Posterior vena cava (tissue), 2 donors: ENCODE measurements around the gene CRIP1. TPM values are rescaled to one million over a fixed set of nuclear protein-coding genes. Genes with fewer than 3 reads are reported as not detected.

Experiments used
- DNase-seq: peaks from one replicate; pipeline ENCODE4 v3.0.0-alpha.2; 2020; ENCODE audit warnings: low spot score
- intact Hi-C, 2 donors: fragments of 100-400 bp; cut with DNase I; formaldehyde crosslinking; loops; one replicate each; pipeline versions ENCODE4 v1.14.1 to v1.14.2; 2022 to 2023
- total RNA-seq, 2 donors: library from RNA; stranded (reverse); fragmentation: NEBNext Ultra II Directional; extraction: Animal tissue kit (Norgen Biotek cat#: 25700); gene quantifications; one replicate each; pipeline ENCODE4 v1.2.1, GENCODE V29; 2021
- donor health status: DM: yes; HTN: yes; CAD: no.
- donor health status: DM: yes; HTN: yes; CAD: no.

Gene CRIP1
- total RNA-seq, 2 donors from 2014 or later, result 122 to 285 TPM

DNA sequence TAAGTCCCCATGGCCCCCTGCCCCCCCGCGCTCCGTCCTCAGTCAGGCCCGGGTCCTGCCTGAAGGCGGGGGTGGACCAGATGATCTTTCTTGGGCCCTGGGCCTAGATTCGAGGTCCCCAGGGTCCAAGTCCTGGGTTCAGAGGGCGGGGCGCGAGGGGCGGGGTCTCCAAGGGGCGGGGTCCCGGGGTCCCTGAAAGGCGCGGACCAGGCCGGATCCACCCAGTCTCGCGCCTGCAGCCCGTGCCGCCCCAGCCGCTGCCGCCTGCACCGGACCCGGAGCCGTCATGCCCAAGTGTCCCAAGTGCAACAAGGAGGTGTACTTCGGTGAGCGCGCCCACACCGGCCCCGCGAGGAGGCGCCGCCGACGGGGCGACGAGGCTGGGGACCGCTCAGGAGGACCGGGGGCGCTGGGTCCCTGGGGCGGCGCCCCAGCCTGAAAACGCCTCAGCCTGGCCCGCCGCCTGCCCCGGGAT is 325 bp downstream of the CRIP1 start:
- intact Hi-C loops, result loop anchor here in 1 of 2 donors (5.0 kb wide), 1 partner anchor 40 kb away; no protein-coding TSS in a partner anchor
- DNase-seq, result peak; percentile 95

DNA sequence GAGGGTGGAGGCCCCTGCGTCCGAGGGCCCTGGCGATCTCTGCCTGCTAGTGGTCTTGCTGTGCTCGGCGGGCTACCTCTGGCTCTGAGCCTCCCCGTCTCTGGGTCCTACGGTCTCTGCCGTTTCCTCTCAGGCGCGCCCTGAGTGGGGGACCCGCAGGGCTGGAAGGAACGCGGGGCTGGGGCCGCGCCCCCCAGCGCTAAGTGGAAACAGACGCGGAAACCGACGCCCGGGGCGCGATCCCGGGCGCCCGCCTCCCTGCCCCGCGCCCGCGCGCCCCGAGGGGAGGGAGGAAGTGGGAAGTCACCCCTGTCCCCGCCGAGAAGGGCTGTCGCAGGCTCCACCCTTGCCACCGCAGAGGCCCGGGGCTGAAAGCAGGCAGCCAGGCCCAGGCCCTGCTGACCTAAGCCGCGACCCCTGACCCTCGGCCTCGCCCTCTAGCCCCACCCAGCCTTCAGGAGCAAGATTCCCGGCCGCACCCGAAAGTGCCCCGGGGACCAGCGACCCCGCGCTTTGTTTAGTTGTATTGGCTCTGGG is 831 bp downstream of the CRIP1 start:
- intact Hi-C loops, result loop anchor here in 1 of 2 donors (5.0 kb wide), 1 partner anchor 40 kb away; no protein-coding TSS in a partner anchor
- DNase-seq, result peak; percentile 89

DNA sequence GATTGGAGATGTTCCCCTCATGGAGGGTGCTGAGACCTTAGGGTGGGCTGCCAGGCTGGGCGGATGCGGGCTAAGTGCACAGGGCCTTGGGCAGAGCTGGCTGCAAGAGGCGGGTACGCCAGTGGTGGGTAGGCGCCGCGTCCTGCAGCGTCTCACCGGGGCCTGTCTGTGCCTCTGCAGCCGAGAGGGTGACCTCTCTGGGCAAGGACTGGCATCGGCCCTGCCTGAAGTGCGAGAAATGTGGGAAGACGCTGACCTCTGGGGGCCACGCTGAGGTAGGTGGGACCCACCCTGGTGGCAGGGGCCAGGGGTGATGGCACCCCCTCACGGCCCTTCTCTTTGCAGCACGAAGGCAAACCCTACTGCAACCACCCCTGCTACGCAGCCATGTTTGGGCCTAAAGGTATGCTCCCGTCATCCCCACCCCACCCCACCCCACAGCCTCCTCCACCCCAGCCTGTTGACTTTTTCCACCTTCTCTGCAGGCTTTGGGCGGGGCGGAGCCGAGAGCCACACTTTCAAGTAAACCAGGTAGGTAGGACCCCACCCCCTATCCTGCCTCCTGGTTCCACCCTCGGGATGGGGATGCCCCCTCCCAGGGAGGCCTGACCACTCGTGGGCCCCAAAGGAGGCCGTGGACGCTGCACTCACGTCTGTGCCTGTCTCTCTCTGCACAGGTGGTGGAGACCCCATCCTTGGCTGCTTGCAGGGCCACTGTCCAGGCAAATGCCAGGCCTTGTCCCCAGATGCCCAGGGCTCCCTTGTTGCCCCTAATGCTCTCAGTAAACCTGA is 1.5 kb downstream of the CRIP1 start:
- DNase-seq, result no peak
- intact Hi-C loops, result loop anchor here in 1 of 2 donors (5.0 kb wide), 1 partner anchor 41 kb away; no protein-coding TSS in a partner anchor

DNA sequence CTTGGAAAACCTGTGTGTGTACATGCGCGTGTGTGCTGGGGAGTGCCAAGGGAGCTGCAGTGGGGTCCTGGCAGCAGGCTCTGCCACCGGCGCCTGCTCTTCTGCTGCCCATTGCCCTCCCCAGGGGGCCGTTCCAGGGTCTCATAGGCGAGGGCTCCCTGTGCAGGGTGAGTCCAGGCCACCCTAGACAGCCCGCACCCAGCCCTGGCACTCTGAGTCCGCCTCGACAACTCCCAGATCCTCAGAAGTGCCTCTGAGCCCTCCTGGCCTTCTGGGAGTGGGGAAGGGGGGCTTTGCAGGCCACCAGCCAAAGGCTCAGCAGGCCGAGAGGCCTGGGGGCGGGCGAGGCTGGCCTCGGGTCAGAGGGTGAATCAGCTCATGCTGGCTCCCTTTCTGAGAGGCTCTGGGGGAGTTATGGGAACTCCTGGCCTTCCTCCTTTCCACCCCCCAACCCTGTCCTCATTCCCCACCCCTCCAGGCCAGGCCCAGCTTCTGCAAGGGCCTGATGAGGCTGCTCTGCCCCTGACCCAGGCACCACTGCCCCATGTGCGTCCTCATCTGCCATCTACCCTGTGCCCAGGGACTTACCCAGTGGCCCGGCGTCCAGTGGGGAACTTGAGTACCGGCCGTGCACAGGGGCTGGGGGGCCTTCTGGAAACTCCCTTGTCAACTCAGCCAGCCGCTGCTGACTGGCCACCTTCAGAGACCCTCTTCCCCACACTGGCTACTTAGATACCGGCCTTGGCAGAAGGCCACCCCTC is 2.3 kb downstream of the CRIP1 start:
- intact Hi-C loops, result loop anchor here in 1 of 2 donors (5.0 kb wide), 1 partner anchor 42 kb away; no protein-coding TSS in a partner anchor
- peak; percentile 85 for DNase-seq

DNA sequence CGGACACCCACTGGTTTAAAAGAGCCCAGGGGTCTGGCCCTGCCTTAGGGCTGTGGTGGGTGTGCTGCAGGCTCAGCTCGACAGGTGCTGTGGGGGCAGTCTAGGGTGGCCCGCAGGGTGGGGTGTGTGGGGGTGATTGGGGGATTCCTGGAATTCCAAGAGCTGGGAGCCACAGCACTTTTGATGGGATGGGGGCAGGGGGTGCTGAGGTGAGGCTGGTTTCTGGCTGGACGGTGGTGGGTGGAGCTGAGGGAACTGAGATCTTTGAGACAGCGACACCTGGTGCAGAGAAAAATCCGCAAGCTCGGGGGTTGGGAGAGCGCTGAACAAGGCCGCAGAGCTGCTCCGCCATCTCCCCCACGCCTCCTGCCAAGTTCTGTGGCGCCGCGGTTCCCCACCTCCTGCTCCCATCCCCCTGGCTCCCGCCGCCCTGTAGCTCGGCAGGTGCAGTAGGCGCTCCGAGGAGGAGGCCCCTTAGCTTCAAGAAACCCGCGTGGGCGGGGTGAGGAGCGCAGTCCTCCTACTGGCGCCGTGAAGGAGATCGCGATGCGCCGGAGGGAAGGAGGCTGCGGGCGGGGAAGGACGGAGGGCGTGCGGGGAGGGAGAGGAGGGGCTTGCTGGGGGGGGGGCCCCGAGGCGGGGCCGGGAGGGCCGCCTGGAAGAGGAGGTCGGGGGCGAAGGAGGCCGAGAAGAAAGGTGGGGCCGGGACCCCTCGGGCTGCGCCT is 3.0 kb downstream of the CRIP1 start:
- DNase-seq, result peak; percentile 93
- intact Hi-C loops, result loop anchor here in 1 of 2 donors (5.0 kb wide), 1 partner anchor 42 kb away; no protein-coding TSS in a partner anchor

DNA sequence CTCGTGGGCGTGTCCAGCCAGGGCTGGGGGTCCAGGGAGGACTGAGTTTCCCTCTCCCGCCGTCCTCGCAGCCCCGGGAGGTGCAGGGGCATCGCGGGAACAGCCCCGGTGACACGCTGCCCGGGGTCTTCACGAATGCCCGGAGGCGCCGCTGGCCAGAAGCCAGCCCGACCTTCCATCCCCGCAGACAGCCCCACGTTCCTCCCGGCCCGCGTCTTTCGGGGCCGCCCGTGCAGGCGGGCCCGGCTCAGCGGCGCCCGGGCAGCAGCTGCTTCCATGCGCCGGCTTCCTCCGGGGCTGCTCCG is 3.5 kb downstream of the CRIP1 start:
- intact Hi-C loops, result no loop called here
- DNase-seq, result no peak

DNA sequence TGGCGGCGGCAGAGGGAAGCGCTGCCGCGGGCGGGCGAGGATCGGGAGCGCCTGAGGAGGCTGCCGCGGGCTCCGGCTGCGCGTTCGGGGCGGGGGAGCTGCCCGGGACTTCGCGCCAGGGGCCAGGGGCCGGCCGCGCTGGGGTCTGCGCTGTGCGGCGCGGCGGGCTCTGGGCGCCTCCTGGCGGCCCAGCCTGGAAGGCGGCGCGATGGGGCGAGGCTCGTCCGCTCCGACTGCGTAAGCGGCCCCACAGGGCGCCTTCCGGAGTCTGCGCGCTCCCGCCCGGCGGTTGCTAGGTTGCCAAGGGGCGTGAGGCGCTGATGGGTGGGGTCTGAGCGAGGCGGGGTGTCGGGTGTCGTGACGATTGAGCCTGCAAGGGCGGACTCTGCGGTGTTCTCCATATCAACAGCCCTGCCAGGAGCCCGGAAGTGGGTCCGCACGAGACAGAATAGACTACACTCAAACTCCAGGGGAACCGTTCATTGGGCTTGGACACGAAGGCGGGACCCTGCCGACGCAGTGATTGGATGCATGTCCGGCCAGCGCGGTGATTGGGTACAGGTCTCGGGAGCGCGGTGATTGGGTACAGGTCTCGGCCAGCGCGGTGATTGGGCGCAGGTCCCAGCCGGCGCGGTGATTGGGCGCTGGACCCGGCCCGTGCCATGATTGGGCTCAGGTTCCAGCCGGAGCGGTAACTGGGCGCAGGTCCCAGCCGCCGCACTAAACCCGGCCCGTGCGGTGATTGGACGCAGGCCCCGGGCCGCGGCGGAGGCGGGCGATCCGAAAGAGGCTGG is 4.1 kb downstream of the CRIP1 start, which contains the start of gene TEDC1:
Gene TEDC1 (plus strand): TSS at position 675 of the 794 bp plus-strand sequence. CDS start 130 bp downstream, outside the sequence.
- peak; percentile 100 for DNase-seq

DNA sequence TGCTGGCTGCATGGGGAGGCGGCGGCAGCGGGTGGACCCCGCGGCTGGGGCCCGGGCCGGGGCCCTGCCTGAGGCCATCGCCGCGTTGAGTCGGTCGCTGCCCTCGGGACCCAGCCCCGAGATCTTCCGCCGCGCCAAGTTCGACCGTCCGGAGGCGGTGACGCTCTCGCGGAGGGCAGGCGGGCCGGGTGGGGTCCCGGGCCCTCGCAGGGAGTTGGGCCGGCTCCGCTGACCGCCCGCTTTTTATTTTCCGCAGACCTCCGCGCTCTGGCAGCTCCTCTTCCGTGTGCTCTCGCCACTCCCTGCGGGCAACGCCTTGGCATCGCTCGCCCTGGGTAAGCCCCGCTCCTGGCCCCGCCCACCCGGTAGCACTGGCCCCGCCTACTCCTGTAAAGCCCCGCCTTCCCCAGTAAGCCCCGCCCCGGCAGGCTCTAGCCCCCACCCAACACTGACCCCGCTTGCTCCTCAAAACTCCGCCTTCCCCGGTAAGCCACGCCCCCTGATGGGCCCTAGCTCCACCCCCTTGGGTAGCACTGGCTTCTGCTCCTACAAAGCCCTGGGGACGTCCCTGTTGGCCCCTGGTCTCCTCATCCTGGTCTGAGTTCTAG is 4.8 kb downstream of the CRIP1 start:
- DNase-seq, result peak; percentile 94
- intact Hi-C loops, result no loop called here

More for the DNA sequence above, 4.1 kb downstream of the CRIP1 start, which contains the start of gene TEDC1:
- intact Hi-C loops, result no loop called here

DNA sequence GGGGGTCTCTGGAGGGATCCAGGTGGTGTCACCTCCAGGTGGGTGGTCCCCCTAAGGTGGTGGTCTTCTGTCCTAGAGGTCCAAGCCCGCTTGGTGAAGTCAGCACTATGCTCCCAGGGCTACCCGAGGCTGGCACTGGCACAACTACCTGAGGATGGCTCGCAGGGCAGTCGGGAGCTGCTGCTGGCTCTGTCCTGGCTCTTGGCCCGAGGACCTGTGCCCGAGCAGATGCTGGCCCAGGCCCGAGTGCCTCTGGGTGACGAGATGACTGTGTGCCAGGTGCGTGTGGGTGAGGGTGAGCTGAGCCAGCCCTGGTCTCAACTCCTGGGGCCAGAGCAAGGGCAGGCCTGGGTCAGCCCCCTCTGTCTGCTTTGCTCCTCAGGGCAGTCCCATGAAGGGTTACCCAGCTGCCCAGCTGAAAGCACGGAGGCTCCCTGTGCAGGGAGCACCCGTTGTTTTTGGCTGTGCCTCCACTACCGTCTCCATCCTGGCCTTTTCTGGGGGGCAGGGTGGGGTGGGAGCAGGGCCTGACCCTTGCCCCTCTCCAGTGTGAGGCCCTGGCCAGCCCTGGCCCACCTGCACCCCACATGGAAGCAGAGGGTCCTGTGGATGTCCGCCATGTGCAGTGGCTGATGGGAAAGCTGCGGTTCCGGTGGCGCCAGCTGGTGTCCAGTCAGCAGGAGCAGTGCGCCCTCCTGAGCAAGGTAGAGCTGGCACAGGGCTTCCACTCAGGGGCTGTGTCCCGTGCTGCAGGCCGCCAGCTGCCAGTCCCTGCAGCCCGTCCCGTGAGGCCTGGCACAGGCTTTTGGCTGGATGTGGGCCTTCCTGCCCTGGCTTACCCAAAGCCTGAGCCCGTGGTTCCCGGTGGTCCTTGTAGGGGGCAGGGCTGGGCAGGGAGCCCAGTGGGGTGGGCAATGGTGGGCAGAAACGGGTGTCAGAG is 5.6 kb downstream of the CRIP1 start:
- intact Hi-C loops, result no loop called here
- peak; percentile 84 for DNase-seq

DNA sequence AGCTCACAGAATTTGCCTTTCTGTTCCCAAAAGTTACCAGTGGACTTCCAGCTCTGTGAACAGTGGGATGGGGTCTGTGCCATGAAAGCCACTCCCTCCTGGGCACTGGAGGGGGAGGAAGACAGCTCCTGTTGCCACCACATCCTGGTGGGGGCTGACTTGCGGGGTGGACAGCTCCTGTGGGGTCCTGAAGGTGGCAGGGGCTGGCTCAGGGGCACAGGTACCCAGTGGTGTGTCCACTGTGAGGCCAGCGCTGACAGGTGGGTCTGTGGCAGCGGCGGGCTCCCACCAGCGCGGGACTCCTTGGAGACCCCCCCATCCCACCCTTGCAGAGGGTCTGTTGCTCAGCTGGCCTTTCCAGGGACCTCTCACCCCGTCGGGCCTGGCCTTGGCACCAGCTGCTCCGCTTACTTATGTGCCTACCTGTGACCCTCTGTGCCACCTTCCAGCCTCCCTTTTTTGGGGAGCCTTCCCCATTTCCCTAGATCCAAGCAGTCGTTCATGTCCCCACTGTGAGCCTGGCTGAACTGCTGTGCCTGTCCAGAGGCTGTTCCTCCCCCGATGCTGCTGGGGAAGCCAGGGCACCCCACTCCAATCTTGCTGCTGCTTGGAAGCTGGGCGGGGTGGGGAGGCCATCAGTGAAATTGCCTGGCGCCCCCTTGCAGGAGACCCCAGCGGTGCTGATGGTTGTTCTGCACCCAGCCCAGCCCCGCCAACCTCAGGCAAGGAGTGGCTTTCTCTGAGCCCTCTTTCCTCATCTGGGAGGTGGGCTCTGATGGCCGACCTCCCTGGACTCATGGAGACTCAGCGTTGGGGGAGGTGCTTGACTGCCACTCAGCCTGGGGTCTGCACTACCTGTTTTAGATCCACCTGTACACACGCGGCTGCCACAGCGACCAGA is 6.5 kb downstream of the CRIP1 start:
- intact Hi-C loops, result no loop called here
- peak; percentile 81 for DNase-seq

DNA sequence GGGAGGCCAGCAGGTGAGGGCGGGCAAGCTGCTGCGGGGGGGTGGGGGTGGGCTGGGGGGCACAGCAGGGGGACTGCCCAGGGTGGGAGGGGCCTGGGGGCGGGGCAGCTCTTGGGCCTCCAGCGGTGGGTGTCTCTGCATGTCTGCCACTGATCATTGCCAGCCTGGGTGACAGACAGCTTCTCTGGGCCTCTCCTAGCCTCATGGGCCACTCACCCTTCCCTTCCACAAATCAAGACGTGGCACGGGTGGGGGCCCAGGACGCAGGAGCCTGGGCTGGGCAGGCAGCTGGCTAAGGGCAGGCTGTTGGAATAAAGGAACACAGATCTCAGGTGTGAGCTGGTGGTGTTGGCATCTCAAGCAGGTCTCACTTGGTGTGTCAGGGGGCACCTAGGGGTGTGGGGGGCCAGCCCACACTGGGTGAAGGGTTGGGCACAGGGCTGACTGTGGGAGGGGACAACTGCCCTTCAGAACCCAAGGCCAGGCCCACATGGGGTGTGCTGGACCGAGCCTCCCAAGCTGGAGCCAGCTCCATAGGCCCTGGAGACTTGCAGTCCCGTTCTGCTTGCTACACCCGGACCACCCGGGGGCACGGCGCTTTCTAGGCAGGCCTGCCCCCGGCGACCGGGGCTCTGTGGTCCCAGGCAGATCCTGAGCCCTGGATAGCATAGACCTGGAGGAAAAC is 7.4 kb downstream of the CRIP1 start:
- DNase-seq, result peak; percentile 83
- intact Hi-C loops, result no loop called here

DNA sequence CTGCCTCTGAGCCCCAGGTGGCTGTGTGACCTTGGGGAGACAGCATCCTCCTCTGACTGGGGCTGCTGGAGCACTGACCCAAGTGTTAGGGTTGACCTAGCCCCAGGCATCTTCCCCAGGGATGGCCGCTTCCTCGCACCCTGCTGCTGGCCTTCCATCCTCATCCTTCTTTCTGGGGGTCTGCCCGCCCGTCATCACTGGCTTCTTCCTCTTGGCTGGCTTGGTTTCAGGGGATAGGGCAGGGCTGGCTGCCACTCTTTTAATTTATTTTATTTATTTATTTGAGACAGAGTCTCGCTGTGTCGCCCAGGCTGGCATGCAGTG is 7.9 kb downstream of the CRIP1 start:
- no peak for DNase-seq

DNA sequence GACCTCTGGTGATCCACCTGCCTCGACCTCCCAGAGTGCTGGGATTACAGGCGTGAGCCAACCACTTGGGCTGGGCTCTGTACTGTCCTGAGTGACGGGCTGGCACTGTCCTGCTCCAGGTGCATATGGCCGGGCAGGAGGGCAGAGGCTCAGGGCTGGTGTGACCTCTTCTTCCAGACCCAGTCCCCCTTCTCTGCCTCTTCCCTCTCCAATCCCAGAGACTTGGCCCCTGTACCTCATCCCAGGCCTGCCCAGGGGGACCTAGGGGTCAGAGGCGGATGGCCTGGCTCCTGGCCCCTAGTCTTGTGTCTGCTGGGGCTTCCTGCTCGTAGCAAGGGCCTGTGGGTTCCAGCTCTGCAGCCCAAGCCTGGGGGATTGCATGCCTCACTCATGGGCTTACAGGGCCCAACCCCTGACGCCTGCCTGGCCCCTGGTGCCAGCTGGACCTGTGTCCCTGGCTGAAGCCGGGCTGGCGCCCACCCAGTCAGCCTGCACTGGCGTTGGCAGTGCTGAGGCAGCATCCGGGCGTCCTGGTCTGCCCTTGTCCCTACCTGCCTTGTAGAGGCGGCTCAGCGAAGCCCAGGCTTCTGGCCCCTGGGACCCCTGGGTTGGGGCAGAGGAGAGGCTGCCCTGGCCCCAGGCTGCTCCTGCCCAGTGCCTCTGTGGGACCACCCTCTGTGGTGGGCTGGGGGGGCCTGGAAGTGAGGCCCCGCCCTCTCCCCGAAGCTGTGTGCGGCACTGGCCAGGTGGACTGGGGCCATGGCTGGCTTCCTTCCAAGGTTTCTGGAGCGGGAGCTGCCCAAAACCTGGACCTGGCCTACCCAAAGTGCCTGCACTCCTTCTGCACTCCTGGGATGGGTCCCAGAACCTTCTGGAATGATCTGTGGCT is 8.7 kb downstream of the CRIP1 start:
- intact Hi-C loops, result no loop called here
- peak; percentile 81 for DNase-seq

More for the DNA sequence above, 7.9 kb downstream of the CRIP1 start:
- intact Hi-C loops, result no loop called here

DNA sequence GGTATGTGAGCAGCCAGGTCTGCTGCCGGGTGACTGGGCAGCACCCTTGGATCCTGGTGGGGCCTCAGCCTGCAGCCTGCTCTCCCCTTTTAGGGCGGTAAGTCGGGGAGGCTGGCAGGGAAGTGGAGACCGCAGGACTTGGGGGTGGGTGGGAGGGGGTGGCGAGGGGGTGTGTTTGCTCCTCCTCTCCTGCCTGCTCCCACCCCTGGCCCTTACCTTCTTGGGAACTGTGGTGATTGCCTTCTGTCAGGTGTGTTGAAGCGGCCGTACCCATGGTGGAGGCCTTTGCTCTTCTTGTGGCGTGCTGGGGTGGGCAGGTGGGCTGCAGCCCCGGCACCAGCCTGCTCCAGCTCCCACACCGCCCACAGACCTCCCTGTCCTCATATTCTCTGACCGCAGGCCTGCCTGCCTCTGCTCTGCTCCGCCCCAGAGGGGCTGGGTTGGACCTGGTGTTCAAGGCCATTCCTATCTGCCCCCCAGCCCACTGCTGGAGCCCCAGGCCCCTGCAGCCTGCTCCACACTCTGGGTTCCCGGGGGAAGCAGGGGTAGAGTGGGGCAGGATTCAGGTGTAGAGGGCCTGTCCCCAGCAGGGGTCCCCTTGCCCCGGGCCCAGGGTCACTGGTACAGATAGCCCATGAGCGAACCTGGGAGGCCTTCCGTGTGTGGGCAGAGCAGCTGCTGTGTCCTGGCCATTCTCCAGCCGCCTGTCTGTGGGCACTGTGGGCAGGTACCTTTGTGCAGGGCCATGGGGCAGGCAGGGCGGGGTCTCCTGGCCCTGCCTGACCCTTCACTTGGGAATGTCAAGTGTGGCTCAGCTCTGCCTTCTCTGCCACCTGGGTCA is 9.5 kb downstream of the CRIP1 start:
- peak; percentile 79 for DNase-seq
- intact Hi-C loops, result no loop called here
